ENCODE results near the gene SYNC.

- TF ChIP-seq CTCF (IDR thresholded peaks at IDR 0.05) (no peak), POLR2A (IDR thresholded peaks at IDR 0.05) (no peak)
These were observed 9.0 kb downstream of the SYNC start for GRCh38 chr1:32693455-32694174.

Data from adrenal gland (tissue), 5 donors.